Measurements from ENCODE around the gene ADPRH. TPM values are rescaled to one million over a fixed set of nuclear protein-coding genes. Genes with fewer than 3 reads are reported as not detected.

ADPRH gene
- total RNA-seq, 1 donor from 2014 or later: 2.6 TPM

DNA sequence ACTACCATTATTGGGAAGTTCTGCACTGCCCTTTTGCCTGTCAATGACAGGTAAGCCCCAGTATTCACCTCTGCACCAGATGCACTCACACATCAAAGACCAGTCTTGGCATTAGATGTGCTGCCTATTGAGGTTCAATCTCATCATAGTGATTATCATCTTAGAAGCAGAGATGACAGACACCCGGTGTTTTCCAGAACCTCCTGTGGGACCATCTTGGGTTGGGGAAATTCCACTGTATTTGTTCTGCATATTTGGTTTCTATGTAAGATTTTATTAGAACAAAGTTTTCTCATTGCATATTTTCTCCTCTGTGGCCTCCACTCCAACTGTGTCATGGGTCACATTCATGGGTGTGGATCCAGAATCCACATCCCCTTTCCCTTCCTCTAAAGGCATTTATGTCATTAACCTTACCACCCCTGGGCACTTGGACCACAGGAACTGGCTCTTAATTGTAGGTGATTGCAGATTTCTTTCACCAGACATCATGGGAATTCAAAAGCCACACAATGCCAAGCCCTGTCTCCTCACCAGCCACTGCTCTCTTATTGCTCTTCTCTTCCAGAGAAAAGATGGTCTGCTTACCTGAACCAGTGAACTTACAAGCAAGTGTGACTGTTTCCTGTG is 49.6 kb downstream of the ADPRH start:
- DNase-seq (ENCODE audit: low read depth) (peak; percentile 63), FAIRE-seq (no peak)
- Mint-ChIP-seq H3K27me3 (ENCODE audit: low read depth, unreplicated experiment) (peaks cover 3% of the 10 kb centered on the region), H3K9me3 (ENCODE audit: unreplicated experiment) (no peaks in the 10 kb centered on the region), H3K36me3 (ENCODE audit: low read depth, unreplicated experiment) (no peaks in the 10 kb centered on the region), H3K4me1 (ENCODE audit: low read depth, unreplicated experiment) (peaks cover 35% of the 10 kb centered on the region), H3K27ac (ENCODE audit: unreplicated experiment) (peak overlapping the region; percentile 6), H3K4me3 (ENCODE audit: unreplicated experiment) (no peak overlapping the region)
- no peaks in the 10 kb centered on the region for H3K9me3 ChIP-seq (ENCODE audit: insufficient read depth, low read depth, low read length)
- H3K27ac ChIP-seq (ENCODE audit: low read depth, low read length): no peak overlapping the region
- TF ChIP-seq, protein P1, sequence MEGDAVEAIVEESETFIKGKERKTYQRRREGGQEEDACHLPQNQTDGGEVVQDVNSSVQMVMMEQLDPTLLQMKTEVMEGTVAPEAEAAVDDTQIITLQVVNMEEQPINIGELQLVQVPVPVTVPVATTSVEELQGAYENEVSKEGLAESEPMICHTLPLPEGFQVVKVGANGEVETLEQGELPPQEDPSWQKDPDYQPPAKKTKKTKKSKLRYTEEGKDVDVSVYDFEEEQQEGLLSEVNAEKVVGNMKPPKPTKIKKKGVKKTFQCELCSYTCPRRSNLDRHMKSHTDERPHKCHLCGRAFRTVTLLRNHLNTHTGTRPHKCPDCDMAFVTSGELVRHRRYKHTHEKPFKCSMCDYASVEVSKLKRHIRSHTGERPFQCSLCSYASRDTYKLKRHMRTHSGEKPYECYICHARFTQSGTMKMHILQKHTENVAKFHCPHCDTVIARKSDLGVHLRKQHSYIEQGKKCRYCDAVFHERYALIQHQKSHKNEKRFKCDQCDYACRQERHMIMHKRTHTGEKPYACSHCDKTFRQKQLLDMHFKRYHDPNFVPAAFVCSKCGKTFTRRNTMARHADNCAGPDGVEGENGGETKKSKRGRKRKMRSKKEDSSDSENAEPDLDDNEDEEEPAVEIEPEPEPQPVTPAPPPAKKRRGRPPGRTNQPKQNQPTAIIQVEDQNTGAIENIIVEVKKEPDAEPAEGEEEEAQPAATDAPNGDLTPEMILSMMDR (IDR thresholded peaks at IDR 0.05; ENCODE audit: insufficient read depth, low read depth, low read length): no peak
- no peak for TF ChIP-seq EZH2 (IDR thresholded peaks at IDR 0.05; ENCODE audit: insufficient read depth, low read length)
- H3K79me2 ChIP-seq (ENCODE audit: insufficient read depth, low read length): no peaks in the 10 kb centered on the region
- peaks cover 10% of the 10 kb centered on the region for H3K4me1 ChIP-seq (ENCODE audit: insufficient read depth, low read length)
- H3K36me3 ChIP-seq (ENCODE audit: insufficient read depth, low read length): no peaks in the 10 kb centered on the region
- H3K9ac ChIP-seq (ENCODE audit: low read length): no peak overlapping the region
- H3K4me3 ChIP-seq (ENCODE audit: insufficient read depth, low read depth, low read length): no peak overlapping the region
- H4K20me1 ChIP-seq (ENCODE audit: insufficient read depth, low read length): no peaks in the 10 kb centered on the region
- no peaks in the 10 kb centered on the region for H3K27me3 ChIP-seq (ENCODE audit: insufficient read depth, low read length)
- no peak overlapping the region for H3K4me2 ChIP-seq (ENCODE audit: low read length)
- no peak overlapping the region for H2AFZ ChIP-seq (ENCODE audit: low read depth, low read length)

DNA sequence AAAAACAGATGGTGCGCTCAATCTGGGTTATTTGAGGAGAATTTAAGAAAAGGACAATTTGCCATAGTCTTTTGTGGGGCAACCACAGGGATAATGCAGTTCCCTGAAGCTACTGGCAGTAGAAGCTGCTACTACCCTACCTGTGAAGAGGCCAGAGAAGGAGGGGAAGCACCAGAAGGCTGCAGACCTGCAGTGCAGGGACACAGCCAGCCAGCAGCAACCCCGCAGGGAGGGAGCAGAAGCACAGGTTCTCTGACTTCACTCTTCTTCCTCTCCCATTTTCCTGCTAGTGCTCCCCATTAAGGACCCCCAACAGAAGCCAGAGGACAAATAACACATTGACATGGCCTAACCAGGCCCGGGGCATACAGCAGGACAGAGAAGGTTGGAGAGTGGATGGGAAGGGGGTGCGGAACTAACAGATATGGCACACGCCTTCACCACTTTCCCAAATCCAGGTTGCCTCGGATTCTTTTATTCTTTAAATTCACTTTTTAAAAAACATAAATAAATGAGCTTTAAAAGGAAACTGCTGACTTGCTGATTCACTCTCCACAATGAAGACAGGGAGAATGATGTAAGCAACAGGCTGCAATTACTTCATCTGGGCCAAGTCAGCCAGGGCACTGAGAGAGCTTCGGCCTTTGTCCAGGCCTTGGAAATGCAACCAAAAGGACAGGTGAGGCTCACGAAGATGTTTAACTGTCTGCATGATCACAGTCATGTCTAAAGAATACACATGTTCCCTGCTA is 51.0 kb downstream of the ADPRH start:
- H2AFZ ChIP-seq (ENCODE audit: low read depth, low read length): peak overlapping the region; percentile 71
- Mint-ChIP-seq H3K36me3 (ENCODE audit: low read depth, unreplicated experiment) (no peaks in the 10 kb centered on the region), H3K27me3 (ENCODE audit: low read depth, unreplicated experiment) (peaks cover 3% of the 10 kb centered on the region), H3K9me3 (ENCODE audit: unreplicated experiment) (no peaks in the 10 kb centered on the region), H3K27ac (ENCODE audit: unreplicated experiment) (peak overlapping the region; percentile 97), H3K4me1 (ENCODE audit: low read depth, unreplicated experiment) (peaks cover 33% of the 10 kb centered on the region), H3K4me3 (ENCODE audit: unreplicated experiment) (no peak overlapping the region)
- FAIRE-seq (no peak), DNase-seq (ENCODE audit: low read depth) (peak; percentile 79)
- no peak overlapping the region for H3K4me2 ChIP-seq (ENCODE audit: low read length)
- no peaks in the 10 kb centered on the region for H3K27me3 ChIP-seq (ENCODE audit: insufficient read depth, low read length)
- H3K4me3 ChIP-seq (ENCODE audit: insufficient read depth, low read depth, low read length): no peak overlapping the region
- no peaks in the 10 kb centered on the region for H3K36me3 ChIP-seq (ENCODE audit: insufficient read depth, low read length)
- peaks cover 10% of the 10 kb centered on the region for H3K4me1 ChIP-seq (ENCODE audit: insufficient read depth, low read length)
- no peak overlapping the region for H3K9ac ChIP-seq (ENCODE audit: low read length)
- H3K79me2 ChIP-seq (ENCODE audit: insufficient read depth, low read length): no peaks in the 10 kb centered on the region
- no peaks in the 10 kb centered on the region for H4K20me1 ChIP-seq (ENCODE audit: insufficient read depth, low read length)
- H3K27ac ChIP-seq (ENCODE audit: low read depth, low read length): no peak overlapping the region
- no peaks in the 10 kb centered on the region for H3K9me3 ChIP-seq (ENCODE audit: insufficient read depth, low read depth, low read length)
- TF ChIP-seq EZH2 (IDR thresholded peaks at IDR 0.05; ENCODE audit: insufficient read depth, low read length): no peak

GRCh38 chr3:119630880-119631329 is 51.6 kb downstream of the ADPRH start:
- Mint-ChIP-seq H3K27ac (ENCODE audit: unreplicated experiment) (peak overlapping the region; percentile 97), H3K27me3 (ENCODE audit: low read depth, unreplicated experiment) (peaks cover 3% of the 10 kb centered on the region), H3K9me3 (ENCODE audit: unreplicated experiment) (no peaks in the 10 kb centered on the region), H3K36me3 (ENCODE audit: low read depth, unreplicated experiment) (no peaks in the 10 kb centered on the region), H3K4me1 (ENCODE audit: low read depth, unreplicated experiment) (peaks cover 27% of the 10 kb centered on the region), H3K4me3 (ENCODE audit: unreplicated experiment) (no peak overlapping the region)
- no peaks in the 10 kb centered on the region for H3K36me3 ChIP-seq (ENCODE audit: insufficient read depth, low read length)
- TF ChIP-seq, protein P1 (IDR thresholded peaks at IDR 0.05; ENCODE audit: insufficient read depth, low read depth, low read length): no peak
- TF ChIP-seq EZH2 (IDR thresholded peaks at IDR 0.05; ENCODE audit: insufficient read depth, low read length): no peak
- DNase-seq (ENCODE audit: low read depth) (no peak), FAIRE-seq (no peak)
- peak overlapping the region; percentile 71 for H2AFZ ChIP-seq (ENCODE audit: low read depth, low read length)
- H3K9me3 ChIP-seq (ENCODE audit: insufficient read depth, low read depth, low read length): no peaks in the 10 kb centered on the region
- H3K4me1 ChIP-seq (ENCODE audit: insufficient read depth, low read length): peaks cover 10% of the 10 kb centered on the region
- H3K4me2 ChIP-seq (ENCODE audit: low read length): no peak overlapping the region
- H3K27me3 ChIP-seq (ENCODE audit: insufficient read depth, low read length): no peaks in the 10 kb centered on the region
- no peak overlapping the region for H3K27ac ChIP-seq (ENCODE audit: low read depth, low read length)
- H3K79me2 ChIP-seq (ENCODE audit: insufficient read depth, low read length): no peaks in the 10 kb centered on the region
- H3K4me3 ChIP-seq (ENCODE audit: insufficient read depth, low read depth, low read length): no peak overlapping the region
- H3K9ac ChIP-seq (ENCODE audit: low read length): no peak overlapping the region
- H4K20me1 ChIP-seq (ENCODE audit: insufficient read depth, low read length): no peaks in the 10 kb centered on the region
